Neural cell (in vitro differentiated cells): ENCODE measurements around the gene GRAP2. TPM values are rescaled to one million over a fixed set of nuclear protein-coding genes. Genes with fewer than 3 reads are reported as not detected.

Experiments
- H2AFZ ChIP-seq: fragments of 200-600, 300-800 bp; sonication (generic), shearing (Covaris generic); 2 replicates; pipeline ENCODE4 v1.6.0; 2014; ENCODE audit warnings: low read depth, mild to moderate bottlenecking, antibody characterized with exemption, low read length, moderate library complexity
- H3F3A ChIP-seq: fragments of 200-600 bp; shearing (Covaris generic); 2 replicates; pipeline ENCODE4 v1.6.1; 2016; ENCODE audit warnings: mild to moderate bottlenecking, moderate library complexity, mixed read lengths, antibody characterized with exemption, low read length; ENCODE audit not compliant: insufficient read depth, poor library complexity, severe bottlenecking
- H3K27ac ChIP-seq: fragments of 200-600, 300-800 bp; sonication (generic), shearing (Covaris generic); 2 replicates; pipeline ENCODE4 v1.5.1; 2014; ENCODE audit warnings: mild to moderate bottlenecking, low read length, moderate library complexity
- H3K27me3 ChIP-seq: fragments of 300-800, 200-600 bp; sonication (generic), shearing (Covaris generic); 2 replicates; pipeline ENCODE4 v1.6.0; 2014; ENCODE audit warnings: mild to moderate bottlenecking, low read depth, low read length, moderate library complexity; ENCODE audit not compliant: insufficient read depth
- H3K36me3 ChIP-seq: fragments of 300-800, 200-600 bp; sonication (generic), shearing (Covaris generic); 2 replicates; pipeline ENCODE4 v1.5.1; 2014; ENCODE audit warnings: mild to moderate bottlenecking, antibody characterized with exemption, low read length, moderate library complexity; ENCODE audit not compliant: insufficient read depth
- H3K4me2 ChIP-seq: fragments of 300-800, 200-600 bp; sonication (generic), shearing (Covaris generic); 2 replicates; pipeline ENCODE4 v1.6.0; 2014; ENCODE audit warnings: mild to moderate bottlenecking, low read length
- H3K4me3 ChIP-seq: fragments of 300-800, 200-600 bp; sonication (generic), shearing (Covaris generic); 2 replicates; pipeline ENCODE4 v1.5.1; 2014; ENCODE audit warnings: mild to moderate bottlenecking, low read length, moderate library complexity
- H3K79me2 ChIP-seq: fragments of 200-600 bp; shearing (Covaris generic); replicated peaks from 2 replicates; pipeline ENCODE4 v1.6.0; 2014; ENCODE audit warnings: mild to moderate bottlenecking, low read length, moderate library complexity; ENCODE audit not compliant: insufficient read depth
- H3K9ac ChIP-seq: fragments of 300-800, 200-600 bp; sonication (generic), shearing (Covaris generic); 2 replicates; pipeline ENCODE4 v1.6.1; 2016; ENCODE audit warnings: mild to moderate bottlenecking, low read length, mixed read lengths
- H3K9me2 ChIP-seq: fragments of 200-600 bp; shearing (Covaris generic); 2 replicates; pipeline ENCODE4 v1.6.1; 2016; ENCODE audit warnings: mild to moderate bottlenecking, low read length, mixed read lengths; ENCODE audit not compliant: insufficient read depth
- H3K9me3 ChIP-seq: fragments of 200-600, 300-800 bp; sonication (generic), shearing (Covaris generic); 2 replicates; pipeline ENCODE4 v1.6.1; 2016; ENCODE audit warnings: mild to moderate bottlenecking, mixed run types, low read length, moderate library complexity, mixed read lengths
- H4K20me1 ChIP-seq: fragments of 200-600 bp; shearing (Covaris generic); 2 replicates; pipeline ENCODE4 v1.6.1; 2016; ENCODE audit warnings: mild to moderate bottlenecking, mixed run types; ENCODE audit not compliant: insufficient read depth
- EP300 ChIP-seq: fragments of 450-650 bp; conservative IDR thresholded peaks from 2 replicates; pipeline ENCODE4 v1.6.1; 2014; ENCODE audit warnings: antibody characterized with exemption, mild to moderate bottlenecking, moderate library complexity; ENCODE audit not compliant: poor library complexity, severe bottlenecking
- EZH2 ChIP-seq: fragments of 200-600, 300-800 bp; shearing (Covaris generic), sonication (generic); IDR thresholded peaks from 2 replicates; pipeline ENCODE4 v1.6.1; 2014; ENCODE audit warnings: antibody characterized with exemption, low read length, borderline replicate concordance, mild to moderate bottlenecking; ENCODE audit not compliant: insufficient read depth, poor library complexity, severe bottlenecking
- MXI1 ChIP-seq: fragments of 450-650 bp; conservative IDR thresholded peaks from 2 replicates; pipeline ENCODE4 v1.6.1; 2014; ENCODE audit warnings: antibody characterized with exemption, mild to moderate bottlenecking; ENCODE audit not compliant: poor library complexity, severe bottlenecking
- RAD21 ChIP-seq: fragments of 450-650 bp; conservative IDR thresholded peaks from 2 replicates; pipeline ENCODE4 v1.6.1; 2014; ENCODE audit warnings: antibody characterized with exemption, mild to moderate bottlenecking, moderate library complexity
- SMC3 ChIP-seq: fragments of 450-650 bp; conservative IDR thresholded peaks from 2 replicates; pipeline ENCODE4 v1.6.1; 2014; ENCODE audit warnings: antibody characterized with exemption, mild to moderate bottlenecking, moderate library complexity; ENCODE audit not compliant: poor library complexity
- TAF1 ChIP-seq: IDR thresholded peaks from 2 replicates; pipeline ENCODE4 v1.6.1; 2012; ENCODE audit warnings: low read depth
- polyA plus RNA-seq: library from polyadenylated mRNA; depleted of rRNA; stranded (reverse); fragments of >200 nt; gene quantifications from 2 replicates; pipeline ENCODE4 v1.2.3, GENCODE V29; 2014
- TF ChIP-seq, protein P1 (sequence below): IDR thresholded peaks from 2 replicates; pipeline ENCODE4 v1.6.1; 2012; ENCODE audit warnings: borderline replicate concordance
- TF ChIP-seq, protein P2 (sequence below): fragments of 450-650 bp; IDR thresholded peaks from 2 replicates; pipeline ENCODE4 v1.5.1; 2014; ENCODE audit warnings: antibody characterized with exemption, mild to moderate bottlenecking, moderate library complexity; ENCODE audit not compliant: poor library complexity, severe bottlenecking

The GRAP2 gene
- polyA plus RNA-seq, 1 donor from 2014 or later, result 0.30 TPM

- Histone ChIP-seq H3K9me2 (no peaks in the 10 kb centered on the region), H3K4me2 (no peak overlapping the region), H2AFZ (no peak overlapping the region), H3K36me3 (no peaks in the 10 kb centered on the region), H3F3A (no peaks in the 10 kb centered on the region), H3K79me2 (no peaks in the 10 kb centered on the region), H3K27ac (no peak overlapping the region), H3K27me3 (no peaks in the 10 kb centered on the region), H3K4me3 (no peak overlapping the region), H4K20me1 (no peaks in the 10 kb centered on the region), H3K9me3 (no peaks in the 10 kb centered on the region), H3K9ac (no peak overlapping the region)
- TF ChIP-seq SMC3 (no peak), TAF1 (no peak), MXI1 (no peak), RAD21 (no peak)
- TF ChIP-seq, protein P1, sequence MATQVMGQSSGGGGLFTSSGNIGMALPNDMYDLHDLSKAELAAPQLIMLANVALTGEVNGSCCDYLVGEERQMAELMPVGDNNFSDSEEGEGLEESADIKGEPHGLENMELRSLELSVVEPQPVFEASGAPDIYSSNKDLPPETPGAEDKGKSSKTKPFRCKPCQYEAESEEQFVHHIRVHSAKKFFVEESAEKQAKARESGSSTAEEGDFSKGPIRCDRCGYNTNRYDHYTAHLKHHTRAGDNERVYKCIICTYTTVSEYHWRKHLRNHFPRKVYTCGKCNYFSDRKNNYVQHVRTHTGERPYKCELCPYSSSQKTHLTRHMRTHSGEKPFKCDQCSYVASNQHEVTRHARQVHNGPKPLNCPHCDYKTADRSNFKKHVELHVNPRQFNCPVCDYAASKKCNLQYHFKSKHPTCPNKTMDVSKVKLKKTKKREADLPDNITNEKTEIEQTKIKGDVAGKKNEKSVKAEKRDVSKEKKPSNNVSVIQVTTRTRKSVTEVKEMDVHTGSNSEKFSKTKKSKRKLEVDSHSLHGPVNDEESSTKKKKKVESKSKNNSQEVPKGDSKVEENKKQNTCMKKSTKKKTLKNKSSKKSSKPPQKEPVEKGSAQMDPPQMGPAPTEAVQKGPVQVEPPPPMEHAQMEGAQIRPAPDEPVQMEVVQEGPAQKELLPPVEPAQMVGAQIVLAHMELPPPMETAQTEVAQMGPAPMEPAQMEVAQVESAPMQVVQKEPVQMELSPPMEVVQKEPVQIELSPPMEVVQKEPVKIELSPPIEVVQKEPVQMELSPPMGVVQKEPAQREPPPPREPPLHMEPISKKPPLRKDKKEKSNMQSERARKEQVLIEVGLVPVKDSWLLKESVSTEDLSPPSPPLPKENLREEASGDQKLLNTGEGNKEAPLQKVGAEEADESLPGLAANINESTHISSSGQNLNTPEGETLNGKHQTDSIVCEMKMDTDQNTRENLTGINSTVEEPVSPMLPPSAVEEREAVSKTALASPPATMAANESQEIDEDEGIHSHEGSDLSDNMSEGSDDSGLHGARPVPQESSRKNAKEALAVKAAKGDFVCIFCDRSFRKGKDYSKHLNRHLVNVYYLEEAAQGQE, result no peak
- TF ChIP-seq, protein P2, sequence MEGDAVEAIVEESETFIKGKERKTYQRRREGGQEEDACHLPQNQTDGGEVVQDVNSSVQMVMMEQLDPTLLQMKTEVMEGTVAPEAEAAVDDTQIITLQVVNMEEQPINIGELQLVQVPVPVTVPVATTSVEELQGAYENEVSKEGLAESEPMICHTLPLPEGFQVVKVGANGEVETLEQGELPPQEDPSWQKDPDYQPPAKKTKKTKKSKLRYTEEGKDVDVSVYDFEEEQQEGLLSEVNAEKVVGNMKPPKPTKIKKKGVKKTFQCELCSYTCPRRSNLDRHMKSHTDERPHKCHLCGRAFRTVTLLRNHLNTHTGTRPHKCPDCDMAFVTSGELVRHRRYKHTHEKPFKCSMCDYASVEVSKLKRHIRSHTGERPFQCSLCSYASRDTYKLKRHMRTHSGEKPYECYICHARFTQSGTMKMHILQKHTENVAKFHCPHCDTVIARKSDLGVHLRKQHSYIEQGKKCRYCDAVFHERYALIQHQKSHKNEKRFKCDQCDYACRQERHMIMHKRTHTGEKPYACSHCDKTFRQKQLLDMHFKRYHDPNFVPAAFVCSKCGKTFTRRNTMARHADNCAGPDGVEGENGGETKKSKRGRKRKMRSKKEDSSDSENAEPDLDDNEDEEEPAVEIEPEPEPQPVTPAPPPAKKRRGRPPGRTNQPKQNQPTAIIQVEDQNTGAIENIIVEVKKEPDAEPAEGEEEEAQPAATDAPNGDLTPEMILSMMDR, result no peak
Measured at GRCh38 chr22:40001800-40002577, 101.1 kb downstream of the GRAP2 start.

DNA sequence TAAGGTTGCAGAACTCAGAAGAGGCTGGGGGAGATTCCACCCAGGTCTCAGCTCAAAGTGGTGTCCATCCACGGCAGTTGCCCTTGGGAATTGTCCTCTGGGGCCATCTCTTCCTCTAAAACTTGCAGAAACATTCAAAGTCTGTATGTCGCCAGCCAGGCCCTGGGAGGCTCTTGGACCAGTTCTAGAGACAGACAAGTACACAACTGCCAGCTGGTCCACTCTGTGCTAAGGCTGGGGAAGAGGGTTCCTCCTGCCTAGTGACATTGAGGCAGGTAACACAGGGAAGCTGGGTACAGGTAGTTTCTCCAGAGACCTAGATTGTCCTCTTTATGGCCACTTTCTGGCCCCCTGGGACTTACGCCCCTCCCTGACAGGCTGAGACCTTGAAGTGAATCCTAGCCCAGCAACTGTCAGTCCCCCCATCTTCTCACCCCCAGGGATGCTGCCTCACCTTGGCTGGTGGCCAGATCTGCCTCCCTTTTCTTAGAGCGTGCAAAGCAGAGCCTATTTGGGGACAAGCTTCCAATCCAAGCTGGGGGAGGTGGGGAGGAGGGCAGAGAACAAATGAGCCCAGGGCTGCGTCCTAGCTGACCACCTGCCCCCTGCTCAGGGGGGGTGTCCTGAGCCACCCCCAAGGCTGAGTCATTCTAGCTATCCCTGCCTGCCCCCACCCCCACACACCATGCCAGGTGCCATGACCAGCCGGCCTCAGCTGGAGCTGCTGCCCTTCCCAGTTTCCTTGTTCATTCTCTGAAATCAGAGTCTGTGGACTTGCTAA, 102.2 kb downstream of the GRAP2 start:
- H4K20me1 ChIP-seq, result no peaks in the 10 kb centered on the region
- no peaks in the 10 kb centered on the region for H3K9me3 ChIP-seq
- H3K4me3 ChIP-seq, result no peak overlapping the region
- TF ChIP-seq RAD21 (no peak), EP300 (no peak), SMC3 (no peak), EZH2 (no peak), MXI1 (no peak)
- TF ChIP-seq, protein P1, result no peak
- H3K9me2 ChIP-seq, result no peaks in the 10 kb centered on the region
- H3K79me2 ChIP-seq, result no peaks in the 10 kb centered on the region
- H3F3A ChIP-seq, result no peaks in the 10 kb centered on the region
- no peak overlapping the region for H3K9ac ChIP-seq
- no peaks in the 10 kb centered on the region for H3K36me3 ChIP-seq
- H3K27ac ChIP-seq, result no peak overlapping the region
- no peaks in the 10 kb centered on the region for H3K27me3 ChIP-seq
- H3K4me2 ChIP-seq, result no peak overlapping the region
- no peak overlapping the region for H2AFZ ChIP-seq
